GM18909 (cell line): ENCODE data around the gene DLX2.

Source experiments
- ATAC-seq: cut with Tn5 transposase; IDR thresholded peaks from one replicate; pipeline ENCODE4 v1.9.1; 2021; ENCODE audit warnings: mild to moderate bottlenecking; ENCODE audit not compliant: unreplicated experiment, poor library complexity

DLX2 gene

DNA sequence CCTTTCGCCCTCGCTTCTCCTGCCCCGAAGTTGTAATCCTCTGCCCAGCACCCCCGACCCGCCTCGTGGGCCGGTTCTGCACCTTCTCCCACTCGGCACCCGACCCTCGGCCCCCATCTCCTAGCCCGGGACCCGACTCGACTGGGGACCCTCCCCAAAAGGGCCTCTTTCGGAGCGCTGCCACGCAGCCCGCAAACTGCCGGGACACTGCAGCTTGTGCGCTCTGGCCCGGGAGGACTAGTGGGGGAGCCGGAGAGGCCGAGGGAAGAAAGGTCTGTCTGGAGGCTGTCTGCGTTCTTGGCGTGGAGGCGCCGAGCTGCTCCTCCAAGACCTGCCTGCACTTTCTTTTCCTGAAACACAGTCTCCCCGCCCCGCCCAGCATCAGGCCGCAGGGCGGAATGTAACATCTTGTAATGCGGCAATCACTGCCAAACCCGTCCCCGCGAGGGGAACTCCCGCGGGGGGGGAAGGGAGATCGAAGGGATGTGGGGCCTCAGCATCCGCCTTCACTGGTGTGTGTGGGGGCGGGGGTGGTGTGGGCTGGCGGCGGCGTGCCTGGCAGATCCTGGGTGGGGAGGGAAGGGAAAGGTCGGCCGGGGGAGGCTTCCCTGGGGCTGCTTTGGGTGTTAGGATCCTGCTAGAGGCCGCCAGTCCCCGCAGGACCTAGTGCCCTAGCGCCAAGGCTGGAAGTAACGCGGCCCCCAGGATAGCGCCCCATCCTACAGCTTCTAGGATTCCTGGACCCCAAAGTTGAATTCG, 7.4 kb downstream of the DLX2 start:
- ATAC-seq = no peak

DNA sequence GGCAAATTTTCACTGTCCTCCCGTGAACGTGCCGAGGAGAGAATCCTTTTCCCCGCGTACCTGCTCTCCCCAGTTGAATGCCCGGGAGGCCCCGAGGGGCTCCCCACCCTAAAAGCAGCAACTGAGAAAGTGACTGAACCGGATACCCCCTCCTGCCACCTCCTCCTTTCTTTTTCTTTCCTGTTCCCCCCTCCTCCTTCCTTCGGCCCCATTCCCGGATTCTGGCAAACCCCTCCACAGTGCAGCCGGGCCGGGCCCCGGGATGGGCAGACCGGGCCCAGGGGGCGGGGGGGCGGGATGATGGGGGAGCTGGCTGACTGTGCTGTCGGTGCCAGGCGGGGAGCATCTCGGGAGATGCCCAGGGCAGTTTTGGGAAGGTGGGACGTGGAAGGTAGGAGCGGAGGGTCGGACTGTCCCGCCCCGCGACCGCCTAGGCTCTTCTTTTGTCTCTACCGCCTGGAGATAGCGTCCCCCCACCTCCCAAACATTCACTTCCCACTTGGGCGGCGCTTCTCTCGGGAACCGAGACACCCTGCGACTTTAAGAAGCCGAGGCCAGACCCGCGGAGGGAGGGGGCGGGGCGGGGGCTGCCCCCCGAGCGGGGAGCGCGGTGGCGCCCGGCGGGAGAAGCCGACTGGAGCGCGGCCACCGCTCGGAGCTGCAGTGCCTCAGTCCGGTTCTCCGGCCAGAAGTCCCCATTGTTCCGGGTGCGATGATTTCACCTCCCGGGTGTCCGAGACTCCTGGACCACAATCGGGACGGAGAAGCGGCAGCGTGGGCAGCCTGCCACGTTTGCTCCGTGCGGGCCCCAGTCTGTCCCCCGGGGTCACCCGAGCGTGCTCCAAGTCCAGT, 8.2 kb downstream of the DLX2 start:
- no peak for ATAC-seq

DNA sequence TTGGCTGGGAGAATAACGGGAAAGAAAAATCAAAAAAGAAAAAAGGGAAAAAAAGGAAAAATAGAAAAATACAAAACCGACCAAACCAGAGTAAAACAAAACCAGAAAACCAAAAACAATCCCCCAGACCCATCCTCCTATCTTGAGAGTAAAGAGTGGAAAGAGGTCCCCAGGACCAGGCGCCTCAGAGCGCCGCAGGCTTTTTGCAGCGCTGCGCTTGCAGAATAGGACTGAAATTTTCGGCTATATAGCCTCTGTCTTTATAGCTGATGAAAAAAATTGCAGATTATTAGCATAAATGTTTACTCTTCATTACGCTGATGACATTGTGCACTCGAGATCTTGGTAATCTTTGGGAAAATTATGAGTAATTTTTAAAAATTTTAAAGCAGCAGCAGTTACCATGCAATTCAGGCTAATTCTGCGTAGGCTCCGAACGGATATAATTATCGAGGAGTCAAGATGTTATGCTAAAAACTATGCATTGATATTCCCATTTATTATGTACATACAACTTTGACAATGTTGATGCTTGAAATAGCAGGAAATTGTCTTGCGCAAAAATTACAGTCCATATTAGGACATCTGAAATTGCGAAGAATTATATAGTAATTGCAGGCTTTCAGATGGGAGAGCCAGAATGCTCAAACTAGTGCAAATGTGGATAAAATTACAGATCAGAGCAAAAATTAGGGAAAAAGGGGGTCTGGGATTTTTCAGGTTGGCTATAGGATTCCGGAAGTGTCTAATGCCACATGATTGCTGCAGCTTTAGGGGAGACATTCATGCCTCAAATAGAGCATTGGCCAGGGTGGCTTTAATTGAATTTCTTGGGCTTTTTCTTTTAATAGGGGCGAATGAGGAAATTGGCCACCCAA, 9.0 kb downstream of the DLX2 start:
- ATAC-seq = no peak

DNA sequence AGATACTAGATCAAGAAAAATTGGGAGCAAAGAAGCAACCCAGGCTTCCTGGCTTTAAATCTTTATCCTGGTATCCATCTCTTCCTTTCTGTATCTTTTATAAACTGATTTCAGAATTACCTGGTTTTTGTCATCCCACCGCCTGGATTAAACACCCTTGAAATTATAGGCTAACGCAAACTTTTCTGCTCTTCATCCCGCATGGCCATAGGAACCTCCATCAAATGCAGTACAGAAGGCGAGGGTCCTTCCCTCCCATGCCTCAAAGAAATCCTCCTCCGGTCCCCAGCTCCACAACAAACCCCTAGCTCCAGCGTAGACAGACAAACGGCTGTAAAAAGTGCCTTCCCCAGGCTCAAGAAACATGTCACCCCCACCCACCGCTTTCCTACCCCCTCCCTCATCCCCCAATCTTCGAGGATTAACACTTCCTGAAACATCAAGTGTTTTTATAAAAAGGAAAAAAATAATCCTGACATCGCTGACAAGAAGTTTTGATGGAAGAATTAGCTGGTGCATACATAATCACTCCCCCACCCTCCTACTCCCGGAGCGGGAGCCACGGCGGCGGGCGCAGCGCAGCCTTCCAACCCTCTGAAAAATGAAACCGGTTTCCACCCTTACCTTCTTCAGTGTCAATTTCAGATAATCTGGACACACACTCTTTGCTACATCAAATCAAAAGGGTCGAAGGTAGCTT, 9.8 kb downstream of the DLX2 start:
- no peak for ATAC-seq

DNA sequence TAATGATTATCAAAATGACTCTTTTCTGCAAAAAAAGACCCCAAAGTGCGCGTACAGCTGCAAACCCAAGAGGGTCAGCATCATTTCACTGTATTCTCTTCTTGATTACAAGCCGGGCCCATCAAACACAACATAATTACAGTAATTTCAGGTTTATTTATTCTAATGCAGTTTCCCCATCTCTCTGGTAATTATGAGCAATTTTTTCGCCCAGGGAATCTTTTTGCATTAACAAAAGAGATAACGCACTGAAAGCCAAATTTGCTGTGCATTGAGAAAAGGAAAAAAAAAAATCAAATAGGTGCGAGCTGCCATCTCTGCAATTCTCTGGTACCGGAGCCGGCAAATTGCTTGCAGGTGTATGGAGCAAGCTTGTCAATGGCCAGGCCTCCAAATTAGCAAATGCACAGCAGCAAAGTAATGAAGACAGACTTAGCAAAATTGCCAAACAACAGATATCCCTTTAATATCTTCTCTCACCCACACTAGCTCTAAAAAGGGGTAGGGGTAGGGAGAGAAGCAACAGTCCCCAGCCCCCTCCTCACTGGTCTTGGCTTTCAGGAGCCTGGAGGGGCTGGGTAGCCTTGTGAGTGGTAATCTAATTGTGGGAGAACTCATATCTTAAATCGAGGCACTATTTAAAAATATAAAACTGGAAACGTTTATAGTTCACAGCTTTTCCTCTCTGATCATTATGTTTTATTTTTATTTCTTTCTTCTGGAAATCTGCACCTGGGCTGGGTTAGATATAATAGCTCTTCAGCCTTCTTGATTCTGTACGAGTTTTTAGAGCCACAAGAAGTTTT, 10.7 kb downstream of the DLX2 start:
- no peak for ATAC-seq

DNA sequence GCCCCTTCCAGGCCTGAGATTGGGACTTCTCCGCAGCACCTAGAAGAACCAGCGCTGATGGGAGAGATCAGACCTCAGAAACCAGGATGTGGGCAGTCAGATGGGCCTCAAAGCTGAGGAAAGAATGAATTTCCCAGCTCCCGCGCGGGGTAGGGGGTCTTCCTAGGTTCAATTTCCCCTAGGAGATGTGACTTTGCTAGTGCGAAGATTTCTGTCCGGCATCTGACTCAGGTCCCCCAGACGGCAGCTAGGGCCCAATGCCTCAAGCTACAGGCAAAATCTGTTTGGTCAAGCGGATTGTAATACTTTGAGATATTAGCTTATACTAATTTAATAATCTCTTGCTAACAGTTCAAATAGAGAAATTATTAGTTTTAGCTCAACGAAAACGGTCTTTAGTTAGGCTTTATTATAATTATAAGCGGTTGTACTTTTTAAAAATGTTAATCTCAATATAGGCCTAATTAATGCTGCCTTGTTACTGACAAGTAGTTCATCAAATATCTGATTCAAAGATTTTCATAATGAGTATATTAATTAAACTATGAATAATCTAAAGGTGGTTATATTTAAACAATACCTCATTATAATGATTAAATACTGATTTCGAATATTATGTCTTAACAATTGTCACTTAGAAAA, 11.6 kb downstream of the DLX2 start:
- no peak for ATAC-seq

DNA sequence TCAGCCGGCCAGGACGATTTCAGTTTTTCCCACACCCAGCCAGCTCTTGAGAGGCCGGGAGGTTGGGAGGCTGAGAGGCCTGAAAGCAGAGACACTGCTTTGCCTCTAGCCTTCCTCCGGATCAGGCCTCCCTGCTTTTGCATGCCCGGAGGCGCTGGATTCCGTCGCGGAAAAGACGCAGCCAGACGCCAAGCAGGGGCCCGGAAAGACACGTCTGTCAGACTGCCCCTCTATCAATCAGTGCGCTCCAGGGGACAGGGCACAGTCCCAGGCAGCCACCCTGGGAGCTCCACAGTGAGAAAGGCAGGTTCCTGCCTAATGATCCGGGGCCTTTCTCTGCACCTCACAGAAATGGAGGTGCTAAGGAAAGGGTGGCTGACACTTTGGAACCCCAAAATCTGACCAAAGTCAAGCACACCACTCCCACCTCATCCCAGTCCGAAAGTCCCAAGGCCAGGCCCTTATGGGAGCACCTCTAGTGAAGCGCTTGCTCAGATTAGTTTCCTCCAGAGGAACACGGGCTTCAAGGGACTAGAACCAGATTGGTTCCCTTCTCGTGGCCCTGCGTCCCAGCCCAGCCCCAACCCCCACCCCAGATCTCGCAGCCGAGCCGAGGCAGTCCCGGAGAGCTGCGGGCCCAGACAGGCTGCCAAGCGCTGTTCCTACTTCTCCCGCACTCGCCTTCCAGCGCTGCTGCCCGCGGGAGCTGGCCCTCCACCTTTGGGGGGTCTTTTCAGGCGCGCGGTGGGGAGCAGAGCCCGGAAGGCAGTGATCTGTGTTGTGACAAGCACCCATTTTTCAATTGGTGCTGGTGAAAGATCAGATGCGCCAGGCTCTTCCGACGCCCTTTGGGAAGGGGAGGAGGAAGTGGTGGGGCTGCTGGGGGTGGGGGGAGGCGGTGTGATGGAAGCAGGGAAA, 12.4 kb downstream of the DLX2 start:
- no peak for ATAC-seq

DNA sequence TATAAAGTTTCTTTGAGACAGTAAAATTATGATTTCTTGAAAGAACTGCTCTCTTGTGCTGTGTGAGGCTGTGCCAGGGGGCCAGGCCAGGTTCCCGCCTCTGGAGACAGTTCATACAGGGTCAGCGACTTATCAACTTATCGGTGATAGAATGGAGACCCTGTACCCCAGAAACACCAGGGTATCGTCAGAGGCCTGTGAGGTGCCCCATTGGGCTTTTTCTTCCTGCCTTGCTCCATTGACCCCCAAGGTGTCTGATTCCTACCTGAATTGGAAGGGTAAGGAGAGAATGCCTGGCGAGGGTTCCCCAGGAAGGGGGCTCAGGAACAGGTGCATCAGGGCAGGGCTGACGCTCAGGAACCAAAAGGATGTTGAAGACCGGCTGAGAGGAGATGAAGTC, 13.1 kb downstream of the DLX2 start:
- ATAC-seq = no peak

DNA sequence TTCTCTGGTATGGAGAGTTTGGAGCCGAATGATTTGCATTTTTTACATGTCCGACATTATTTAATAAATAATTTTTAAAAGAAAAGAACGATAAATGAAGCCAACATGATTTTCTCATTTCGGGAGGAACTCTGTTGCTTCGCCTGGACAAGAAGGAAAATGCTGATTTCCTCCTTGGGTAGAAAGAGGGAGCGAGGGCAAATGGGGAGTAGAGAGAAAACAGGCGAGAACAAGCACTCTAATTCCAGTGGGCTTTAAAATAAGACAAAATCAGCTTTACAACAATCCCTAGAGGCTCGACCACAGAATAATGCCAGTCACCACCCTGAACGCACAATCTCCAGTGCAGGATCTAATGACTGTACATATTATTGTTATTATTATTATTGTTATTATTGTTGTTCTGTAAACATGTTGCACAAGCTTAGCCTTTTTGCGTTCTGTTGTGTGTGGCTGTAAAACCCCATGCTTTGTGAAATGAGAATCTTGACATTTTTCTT, 13.6 kb downstream of the DLX2 start:
- ATAC-seq = no peak

DNA sequence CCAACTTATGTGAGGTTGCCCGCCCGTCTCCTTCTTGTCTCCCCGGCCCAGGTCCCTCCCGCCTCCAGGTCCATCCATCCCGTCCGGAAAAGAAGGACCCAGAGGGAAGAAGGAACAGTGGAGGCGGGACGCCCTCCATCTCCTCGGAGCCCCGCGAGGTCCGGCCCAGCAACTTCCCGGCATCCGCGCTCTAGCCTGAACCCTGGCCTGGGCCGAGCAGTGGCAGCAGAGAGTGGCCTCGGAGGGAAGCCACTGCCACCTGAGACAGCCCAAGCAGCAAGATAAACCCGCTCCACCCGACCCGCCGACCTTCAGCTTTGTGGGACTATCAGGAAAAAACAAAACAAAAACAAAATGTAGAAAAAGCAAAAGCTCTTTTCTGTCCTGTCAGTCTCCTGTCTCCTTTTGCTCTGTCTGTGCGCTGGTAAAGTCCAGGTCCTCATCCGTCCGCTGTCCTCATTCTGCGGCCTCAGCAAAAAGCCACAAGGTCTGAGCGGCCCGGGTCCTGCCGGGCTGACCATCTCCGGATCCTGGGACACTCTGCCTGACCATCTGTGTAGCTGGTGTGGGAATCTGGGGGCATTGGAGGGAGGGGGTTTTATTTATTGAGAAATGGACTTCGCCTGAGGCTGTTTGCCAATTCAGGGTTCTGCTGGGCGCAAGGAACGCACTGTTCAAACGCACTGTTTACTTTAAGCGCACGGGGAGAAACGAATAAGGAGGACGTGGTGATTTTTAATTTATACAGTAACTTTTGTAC, 14.3 kb downstream of the DLX2 start:
- no peak for ATAC-seq

DNA sequence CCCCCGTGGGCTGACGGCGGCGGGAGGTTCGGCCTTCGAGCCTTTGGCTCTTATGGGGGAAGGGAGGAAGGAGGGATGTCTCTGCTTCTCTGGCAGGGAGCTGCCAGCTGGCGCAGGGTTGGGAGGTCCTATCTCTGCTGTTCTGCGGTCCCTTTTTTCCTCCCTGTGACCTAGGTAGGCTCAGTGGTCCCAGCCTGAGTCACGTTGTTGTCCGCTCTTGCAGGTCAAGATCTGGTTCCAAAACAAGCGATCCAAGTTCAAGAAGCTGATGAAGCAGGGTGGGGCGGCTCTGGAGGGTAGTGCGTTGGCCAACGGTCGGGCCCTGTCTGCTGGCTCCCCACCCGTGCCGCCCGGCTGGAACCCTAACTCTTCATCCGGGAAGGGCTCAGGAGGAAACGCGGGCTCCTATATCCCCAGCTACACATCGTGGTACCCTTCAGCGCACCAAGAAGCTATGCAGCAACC, 14.9 kb downstream of the DLX2 start:
- ATAC-seq = no peak

DNA sequence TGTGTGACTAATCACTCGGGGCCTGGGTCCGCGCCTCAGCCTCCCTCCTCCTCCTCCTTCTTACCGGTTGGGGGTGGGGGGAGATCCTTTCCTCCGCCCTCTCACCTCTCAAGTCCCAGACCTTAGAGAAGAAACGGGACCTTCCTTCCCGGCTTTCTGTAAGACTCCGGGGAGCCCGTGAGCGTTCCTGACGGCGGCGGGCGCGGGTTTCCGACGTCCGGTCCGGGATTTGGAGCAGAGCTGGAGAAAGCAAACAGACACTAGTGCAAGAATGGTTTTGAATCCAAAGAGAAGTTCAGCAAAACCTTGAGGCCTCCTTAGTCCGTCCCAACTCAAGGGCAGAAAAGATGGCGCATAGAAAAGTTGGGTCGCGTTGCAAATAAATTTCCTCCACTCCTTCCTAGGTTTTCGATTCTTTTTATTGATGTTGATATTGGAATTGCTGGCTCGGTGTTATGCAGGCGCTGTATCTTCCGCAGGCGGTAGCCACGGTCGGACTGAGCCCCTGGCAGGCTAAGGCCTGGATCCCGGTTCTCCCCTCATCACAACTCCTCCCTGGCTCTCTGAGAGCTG, 15.4 kb downstream of the DLX2 start:
- ATAC-seq = no peak

DNA sequence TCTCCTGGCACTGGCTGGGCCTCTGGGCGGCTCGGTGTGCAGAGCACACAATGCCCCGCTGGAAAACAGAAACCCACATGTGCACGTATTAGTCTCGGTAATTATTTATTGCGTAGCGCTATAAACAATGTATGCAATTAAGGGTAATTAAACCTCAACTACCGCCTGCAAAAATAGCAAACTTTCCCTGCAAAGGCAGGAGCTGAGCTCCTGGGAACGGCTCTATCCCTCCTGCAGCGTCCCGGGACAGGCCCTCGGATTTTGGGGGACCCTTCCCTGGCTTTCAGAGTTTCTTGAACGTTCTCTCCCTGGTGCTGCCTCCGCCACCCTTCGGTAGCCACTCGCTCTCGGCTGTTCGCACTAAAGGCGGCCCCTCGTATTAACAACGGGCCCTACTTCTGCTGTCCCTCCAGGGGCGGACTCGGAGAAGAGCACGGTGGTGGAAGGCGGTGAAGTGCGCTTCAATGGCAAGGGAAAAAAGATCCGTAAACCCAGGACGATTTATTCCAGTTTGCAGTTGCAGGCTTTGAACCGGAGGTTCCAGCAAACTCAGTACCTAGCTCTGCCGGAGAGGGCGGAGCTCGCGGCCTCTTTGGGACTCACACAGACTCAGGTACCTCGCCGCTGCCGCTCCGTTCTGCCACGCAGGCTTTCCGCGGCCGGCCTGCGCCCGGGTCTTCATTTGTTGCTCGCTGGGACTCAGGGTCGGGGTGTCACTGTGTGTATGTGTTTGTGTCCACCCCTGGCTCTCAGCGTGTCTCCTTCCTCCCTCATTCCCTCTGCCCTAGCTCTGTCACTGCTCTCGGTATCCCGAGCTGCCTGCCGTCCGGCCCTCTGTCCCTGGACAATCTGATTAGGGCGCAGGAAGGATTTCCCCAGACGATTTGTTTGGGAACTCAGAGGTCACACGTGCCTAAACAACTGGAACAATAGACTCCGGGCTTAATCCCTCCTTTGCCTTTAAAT, 16.2 kb downstream of the DLX2 start:
- ATAC-seq = no peak

DNA sequence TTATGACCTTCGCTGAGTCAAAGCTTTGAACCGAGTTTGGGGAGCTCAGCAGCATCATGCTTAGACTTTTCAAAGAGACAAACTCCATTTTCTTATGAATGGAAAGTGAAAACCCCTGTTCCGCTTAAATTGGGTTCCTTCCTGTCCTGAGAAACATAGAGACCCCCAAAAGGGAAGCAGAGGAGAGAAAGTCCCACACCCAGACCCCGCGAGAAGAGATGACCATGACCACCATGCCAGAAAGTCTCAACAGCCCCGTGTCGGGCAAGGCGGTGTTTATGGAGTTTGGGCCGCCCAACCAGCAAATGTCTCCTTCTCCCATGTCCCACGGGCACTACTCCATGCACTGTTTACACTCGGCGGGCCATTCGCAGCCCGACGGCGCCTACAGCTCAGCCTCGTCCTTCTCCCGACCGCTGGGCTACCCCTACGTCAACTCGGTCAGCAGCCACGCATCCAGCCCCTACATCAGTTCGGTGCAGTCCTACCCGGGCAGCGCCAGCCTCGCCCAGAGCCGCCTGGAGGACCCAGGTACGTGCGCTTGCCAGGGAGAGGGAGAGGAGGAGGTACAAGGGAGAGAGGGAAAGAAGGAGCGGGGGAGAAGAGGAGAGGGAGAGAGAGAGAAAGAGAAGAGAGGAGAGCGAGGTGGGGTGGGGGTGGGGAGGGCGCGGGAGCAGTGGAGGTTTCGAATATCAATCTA, 17.1 kb downstream of the DLX2 start, which contains the start of gene DLX1:
Gene DLX1, plus strand, starts transcription at position 48 of the 700 bp plus-strand sequence. Its CDS starts 171 bp downstream, at position 219.
- ATAC-seq = no peak
